CD4-positive, alpha-beta T cell treated with Interleukin-17A for 1 hour (primary cell): ENCODE measurements around the gene ATP6V0C.

ENCODE experiments used
- DNase-seq: peaks from one replicate; pipeline ENCODE4 v3.0.0-alpha.2; 2020

The ATP6V0C gene

DNA sequence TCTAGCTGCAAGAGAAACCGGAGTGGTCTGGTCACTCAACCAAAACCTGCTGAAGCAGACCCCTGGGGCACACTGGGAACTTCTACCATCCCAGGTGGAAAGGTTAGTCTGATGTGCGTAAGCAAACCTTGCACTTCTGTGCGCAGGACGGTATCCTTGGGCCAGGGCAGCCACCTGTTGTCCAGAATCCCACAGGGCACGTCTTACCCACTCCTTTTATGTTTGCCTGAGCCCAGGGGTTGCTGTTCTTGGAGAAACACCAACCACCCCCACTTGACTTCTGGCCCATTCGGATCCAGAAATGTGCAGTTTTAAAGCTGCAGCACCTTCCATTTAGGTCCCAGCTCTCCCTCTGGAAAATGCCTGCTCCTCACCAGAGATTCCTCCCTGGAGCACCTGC is 20.1 kb upstream of the ATP6V0C start:
- DNase-seq: no peak

- no peak for DNase-seq
Observed at GRCh38 chr16:2494616-2495015, 19.1 kb upstream of the ATP6V0C start.

DNA sequence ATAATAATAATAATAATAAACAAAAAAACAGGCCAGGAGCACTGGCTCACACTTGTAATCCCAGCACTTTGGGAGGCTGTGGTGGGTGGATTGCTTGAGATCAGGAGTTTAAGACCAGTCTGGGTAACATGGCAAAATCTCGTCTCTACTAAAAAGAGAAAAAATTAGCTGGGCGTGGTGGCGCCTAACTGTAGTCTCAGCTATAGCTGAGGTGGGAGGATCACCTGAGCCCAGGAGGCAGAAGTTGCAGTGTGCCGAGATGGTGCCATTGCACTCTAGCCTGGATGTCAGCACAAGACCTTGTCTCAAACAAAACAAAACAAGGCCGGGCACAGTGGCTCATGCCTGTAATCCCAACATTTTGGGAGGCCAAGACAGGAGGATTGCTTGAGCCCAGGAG is 18.7 kb upstream of the ATP6V0C start:
- DNase-seq: no peak

GRCh38 chr16:2496223-2497115 is 17.3 kb upstream of the ATP6V0C start:
- no peak for DNase-seq

DNA sequence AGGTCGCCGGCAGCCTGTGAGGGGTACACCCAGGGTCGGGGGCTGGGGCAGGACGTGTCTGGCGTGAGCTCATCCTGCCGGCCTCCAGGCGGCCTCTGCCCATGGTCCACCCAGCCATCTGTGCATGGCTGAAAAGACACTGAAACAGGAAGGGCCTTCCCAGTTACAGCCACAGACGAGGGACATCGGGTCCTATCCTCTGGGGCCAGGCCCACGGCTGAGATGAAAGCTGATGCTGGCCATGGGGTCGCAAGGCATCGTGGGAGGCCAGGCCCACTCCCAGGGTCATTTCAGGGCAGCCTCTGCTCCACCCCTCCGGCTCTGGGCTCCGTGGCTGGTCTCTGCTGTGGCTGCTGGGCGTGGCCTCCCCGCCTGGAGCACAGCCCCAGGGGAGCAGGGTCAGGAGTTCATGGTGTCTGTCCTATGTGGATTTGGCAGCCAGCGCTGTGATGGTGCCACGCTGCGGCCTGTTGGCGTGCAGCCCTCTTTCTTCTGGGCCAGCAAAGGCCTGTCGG is 16.6 kb upstream of the ATP6V0C start:
- no peak for DNase-seq

DNA sequence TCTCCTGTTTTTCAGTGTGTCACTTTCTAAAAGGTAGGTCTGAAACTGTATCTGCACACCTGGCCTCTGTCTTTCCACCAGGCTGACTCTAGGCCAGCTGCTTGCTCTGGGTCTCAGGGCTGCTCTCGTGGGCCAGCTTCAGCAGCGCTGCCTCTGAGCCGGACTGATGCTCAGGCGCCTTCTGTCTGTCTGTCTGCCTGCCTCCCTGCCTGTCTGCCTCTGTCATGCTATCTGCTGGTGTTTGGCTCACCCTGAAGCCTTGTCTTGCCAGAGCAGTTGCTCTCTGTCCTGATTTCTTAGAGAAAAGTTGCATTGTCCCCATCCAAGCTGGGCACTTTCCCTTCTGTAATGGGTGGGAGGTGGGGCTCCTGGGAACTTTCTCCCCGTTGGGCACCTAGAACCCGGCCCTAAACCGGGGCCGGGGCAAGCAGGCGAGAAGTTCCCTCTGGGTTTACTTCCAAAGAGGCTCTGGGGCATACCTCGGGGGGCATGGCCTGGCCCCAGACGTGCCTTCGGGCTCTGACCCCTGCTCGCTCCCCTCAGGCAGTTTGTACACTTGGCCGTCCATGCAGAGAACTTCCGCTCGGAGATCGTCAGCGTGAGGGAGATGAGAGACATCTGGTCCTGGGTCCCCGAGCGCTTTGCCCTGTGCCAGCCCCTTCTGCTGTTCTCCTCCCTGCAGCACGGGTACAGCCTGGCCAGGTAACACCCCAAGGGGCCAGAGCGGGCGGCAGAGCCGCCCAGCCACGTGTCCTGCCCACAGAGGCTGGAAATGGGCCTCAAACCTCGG is 15.9 kb upstream of the ATP6V0C start:
- no peak for DNase-seq

DNA sequence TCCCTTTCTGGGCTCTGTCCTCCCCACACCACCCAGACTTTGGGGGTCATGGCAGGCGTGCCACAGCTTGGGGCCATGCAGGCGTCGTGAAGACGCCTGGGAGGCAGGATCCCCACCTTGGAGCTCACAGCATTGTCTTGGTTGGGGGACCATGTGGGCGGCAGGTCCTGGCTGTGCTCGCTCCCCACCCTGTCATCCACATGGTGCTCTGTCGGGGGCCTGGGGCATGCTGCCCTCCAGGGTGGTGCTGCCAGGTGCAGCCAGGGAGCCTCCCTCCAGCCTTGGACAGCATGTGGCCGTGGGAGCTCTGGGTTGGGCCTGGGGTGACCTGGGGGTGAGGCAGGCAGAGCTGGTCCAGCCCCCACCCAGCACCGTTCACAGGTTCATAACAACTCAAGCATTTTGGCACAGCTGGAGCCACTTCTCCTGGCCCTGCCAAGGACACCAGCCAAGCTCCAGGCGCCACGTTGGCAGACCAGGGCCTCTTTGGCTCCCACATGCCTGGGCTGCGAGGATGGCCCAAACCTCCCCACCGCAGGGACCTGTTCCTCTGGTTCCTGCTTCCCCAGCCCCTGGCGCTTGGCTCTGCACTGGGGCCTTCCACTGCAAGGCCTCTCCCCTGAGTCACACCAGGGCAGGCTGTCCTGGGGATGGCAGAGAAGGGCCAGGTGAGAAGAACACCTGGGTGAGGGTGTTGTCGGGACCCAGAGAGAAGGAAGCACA is 15.1 kb upstream of the ATP6V0C start:
- no peak for DNase-seq

DNA sequence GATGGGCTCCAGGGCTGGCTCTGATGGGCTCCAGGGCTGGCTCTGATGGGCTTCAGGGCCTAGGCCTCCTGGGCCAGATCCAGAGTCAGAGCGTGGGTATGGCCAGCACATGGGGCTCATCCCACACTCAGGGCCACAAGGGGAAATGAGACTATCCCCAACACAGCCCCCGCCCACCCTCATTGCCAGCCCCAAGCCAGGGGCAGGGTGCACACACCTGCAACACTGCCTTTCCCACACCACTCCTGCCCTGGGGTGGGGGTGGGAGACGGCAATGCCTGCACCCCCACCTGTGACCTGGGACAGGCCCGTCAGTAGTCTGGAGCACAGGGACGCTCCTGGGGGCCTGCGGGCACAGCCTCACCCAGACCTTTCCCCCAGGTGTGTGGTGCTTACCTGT is 14.3 kb upstream of the ATP6V0C start:
- DNase-seq: no peak

DNA sequence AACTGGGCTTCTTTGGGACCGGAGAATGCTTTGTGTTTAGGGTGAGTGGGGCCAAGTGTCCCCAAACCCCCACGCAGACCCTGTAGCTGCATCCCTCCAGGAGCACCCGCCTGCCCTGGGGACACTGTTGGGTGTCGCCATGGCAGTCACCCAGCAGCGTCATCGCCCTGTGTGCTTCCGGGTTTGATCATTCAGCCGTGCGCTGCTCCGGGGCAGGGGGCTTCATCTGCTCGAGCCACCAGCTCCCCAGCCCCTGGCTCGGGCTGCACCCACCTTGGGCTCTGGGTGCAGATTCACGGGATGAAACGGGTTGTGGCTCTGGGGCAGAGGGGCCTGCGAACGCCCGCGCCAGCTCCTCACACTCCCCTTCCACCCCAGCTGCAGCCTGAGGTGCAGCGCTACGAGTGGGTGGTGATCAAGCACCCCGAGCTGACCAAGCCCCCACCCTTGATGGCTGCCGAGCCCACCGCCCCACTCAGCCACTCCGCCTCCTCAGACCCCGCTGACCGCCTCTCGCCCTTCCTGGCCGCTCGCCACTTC is 13.8 kb upstream of the ATP6V0C start:
- DNase-seq: no peak

- DNase-seq: no peak
Observed at GRCh38 chr16:2500430-2500917, 13.3 kb upstream of the ATP6V0C start.

DNA sequence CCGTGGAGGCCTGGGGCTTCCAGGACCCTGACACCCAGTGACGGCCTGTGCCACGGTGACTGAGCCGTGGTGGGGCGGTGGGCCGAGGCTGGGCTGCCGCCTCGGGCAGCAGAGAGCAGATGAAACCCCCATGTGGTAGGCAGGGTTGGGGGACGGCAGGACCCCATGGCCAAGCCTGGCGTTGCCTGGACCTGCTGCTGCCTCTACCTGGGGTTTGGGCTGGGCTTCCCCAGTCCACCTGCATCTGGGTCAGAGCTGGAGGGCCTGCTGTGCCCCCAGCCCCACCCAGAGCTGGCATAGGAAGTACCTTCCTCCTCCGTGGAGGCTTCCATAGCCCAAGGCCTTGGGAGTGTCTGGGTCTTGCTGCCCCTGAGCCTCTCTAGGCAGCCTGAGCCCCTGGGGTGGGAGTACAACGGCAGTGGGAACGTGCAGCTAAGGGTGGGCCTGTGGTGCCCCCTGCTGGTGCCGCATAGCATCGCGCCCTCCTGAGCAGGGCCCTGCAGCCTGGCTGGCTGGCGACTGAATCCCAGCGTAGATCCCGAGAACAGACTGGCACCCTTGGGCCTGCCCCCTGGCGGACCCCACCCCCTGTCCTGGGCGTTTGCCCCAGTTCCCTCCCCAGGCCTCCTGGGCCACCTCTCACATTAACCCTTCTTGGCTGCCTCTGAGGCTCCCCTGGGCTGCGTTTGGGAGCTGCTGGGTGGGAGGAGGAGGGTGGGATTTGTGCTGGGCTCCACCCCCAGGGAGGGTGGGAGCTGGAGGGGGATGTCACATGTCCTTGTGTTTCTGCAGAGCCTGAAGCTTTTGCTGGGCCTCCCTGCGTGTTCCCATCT is 12.6 kb upstream of the ATP6V0C start:
- DNase-seq: peak; percentile 82

DNA sequence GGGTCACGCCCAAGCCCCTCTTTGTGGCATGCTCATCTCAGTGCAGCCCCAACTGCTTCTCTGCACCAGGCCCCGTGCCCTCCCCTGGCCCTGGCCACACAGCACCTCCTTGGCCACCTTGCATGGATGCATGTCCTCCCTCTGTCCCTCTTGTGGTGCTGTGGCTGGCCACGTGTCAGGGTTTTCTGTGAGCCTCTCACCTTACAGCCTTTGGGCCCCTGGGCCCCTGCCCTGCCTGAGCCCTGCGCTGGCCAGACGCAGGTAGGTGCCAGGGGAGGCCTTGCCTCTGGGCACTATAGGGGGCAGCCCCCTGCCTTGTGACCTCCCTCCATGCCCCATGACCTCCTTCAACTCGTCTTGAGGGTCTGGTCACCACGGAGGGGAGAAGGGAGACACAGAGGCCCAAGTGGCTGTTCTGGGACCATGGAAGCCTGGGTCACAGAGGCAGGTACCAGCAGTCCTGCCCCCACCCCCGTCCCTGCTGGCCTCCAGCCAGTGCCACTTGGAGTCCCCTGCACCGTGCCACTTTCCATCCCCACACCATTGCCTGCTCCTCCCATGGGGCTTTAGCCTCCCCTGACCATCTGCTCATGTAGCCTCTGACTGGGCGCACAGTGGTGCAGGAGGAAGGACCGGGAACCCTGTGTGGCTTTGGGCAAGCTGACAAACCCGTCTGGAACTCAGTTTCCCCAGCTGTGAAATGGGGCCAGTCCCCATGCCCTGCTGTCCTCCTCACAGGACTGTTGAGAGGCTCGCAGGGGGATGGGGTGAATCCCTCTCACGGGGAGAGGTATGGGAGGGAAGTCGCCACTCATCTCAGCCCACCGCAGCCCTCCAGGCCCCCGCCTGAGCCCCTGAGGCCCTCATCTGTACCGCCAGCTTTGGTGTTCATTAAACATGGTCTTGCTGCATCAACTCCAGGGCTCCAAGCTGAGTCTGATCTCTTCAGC is 11.5 kb upstream of the ATP6V0C start:
- DNase-seq: no peak

GRCh38 chr16:2505695-2506094 is 8.1 kb upstream of the ATP6V0C start:
- no peak for DNase-seq

- no peak for DNase-seq
Observed at GRCh38 chr16:2507052-2507659, 6.6 kb upstream of the ATP6V0C start.

DNA sequence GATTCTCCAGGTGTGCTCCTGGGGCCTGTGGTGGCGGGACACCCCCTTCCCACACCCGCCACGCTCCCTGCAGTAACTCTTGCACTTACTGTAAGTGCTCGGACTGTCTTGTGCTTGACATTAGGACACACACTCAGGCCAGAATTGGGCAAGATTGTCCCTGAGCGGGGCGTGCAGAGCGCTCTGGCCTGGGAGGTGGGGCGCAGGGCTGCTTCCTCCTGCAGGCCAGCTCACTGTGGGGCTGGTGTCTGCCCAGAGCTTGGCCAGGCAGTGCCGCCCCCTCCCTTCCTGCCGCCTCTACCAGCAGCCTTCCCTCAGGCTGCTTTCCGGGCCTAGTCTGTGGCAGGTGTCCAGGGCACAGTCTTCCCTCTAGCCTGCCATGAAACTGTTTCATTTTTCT is 6.1 kb upstream of the ATP6V0C start:
- no peak for DNase-seq

GRCh38 chr16:2508722-2509400 is 4.9 kb upstream of the ATP6V0C start:
- DNase-seq: no peak

DNA sequence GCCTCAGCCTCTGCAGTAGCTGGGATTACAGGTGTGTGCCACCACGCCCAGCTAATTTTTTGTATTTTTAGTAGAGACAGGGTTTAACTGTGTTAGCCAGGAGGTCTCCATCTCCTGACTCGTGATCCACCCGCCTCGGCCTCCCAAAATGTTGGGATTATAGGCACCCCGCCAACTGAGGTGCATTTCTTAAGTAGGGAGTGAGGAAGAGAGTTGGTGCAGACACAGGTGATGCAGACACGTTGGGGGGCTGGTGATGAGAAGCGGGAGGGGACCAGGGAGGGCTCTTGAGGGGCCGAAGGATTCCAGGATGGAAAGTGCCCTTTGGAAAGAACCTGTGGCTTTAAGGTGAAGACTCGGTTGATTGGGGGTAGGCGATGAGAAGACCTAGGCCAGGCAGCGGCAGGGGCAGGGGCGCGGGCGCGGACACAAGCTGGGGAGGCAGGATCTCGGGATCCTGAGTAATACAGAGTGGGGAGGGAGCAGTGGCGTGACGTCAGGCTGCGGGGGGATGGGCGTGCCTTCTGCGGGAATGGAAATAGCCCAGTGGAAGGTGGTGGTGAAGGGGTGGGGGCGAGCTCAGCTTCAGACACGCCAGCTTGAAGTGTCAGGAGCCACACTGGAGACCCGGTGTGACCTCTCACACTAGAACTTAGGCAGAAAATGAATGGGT is 2.5 kb upstream of the ATP6V0C start:
- DNase-seq: no peak

GRCh38 chr16:2511996-2512734 is 1.6 kb upstream of the ATP6V0C start:
- DNase-seq: no peak
